Inflammatory macrophage treated with lipopolysaccharide for 4 hours (primary cell): ENCODE data around the gene AFAP1L2.

Source experiments
- DNase-seq: peaks from one replicate; pipeline ENCODE4 v3.0.0-alpha.2; 2020

The AFAP1L2 gene

GRCh38 chr10:114258274-114258840, 145.9 kb downstream of the AFAP1L2 start:
- no peak for DNase-seq

GRCh38 chr10:114257498-114257897, 146.8 kb downstream of the AFAP1L2 start:
- DNase-seq = no peak

GRCh38 chr10:114256822-114257221, 147.5 kb downstream of the AFAP1L2 start:
- no peak for DNase-seq

- no peak for DNase-seq
Observed at GRCh38 chr10:114256008-114256765, 148.1 kb downstream of the AFAP1L2 start.

GRCh38 chr10:114255227-114255626, 149.1 kb downstream of the AFAP1L2 start:
- no peak for DNase-seq

- DNase-seq = no peak
Observed at GRCh38 chr10:114252883-114253282, 151.4 kb downstream of the AFAP1L2 start.

GRCh38 chr10:114252092-114252491, 152.2 kb downstream of the AFAP1L2 start:
- no peak for DNase-seq

- DNase-seq = no peak
Observed at GRCh38 chr10:114250716-114251115, 153.6 kb downstream of the AFAP1L2 start.

GRCh38 chr10:114250236-114250635, 154.1 kb downstream of the AFAP1L2 start:
- DNase-seq = no peak

GRCh38 chr10:114246679-114247305, 157.5 kb downstream of the AFAP1L2 start:
- no peak for DNase-seq

- no peak for DNase-seq
Observed at GRCh38 chr10:114245121-114245791, 159.0 kb downstream of the AFAP1L2 start.
